Astrocyte of the cerebellum (primary cell): ENCODE measurements around the gene ATIC.

Experiments used
- DNase-seq: peaks from one replicate; pipeline ENCODE4 v3.0.0-alpha.2; 2011; ENCODE audit warnings: low read depth
- H3K4me3 ChIP-seq: 2 replicates; pipeline ENCODE4 v1.5.1; 2011; ENCODE audit warnings: mild to moderate bottlenecking, low read depth, low read length, moderate library complexity
- CTCF ChIP-seq: IDR thresholded peaks from 2 replicates; pipeline ENCODE4 v1.5.1; 2012; ENCODE audit warnings: low read length, low read depth, moderate library complexity, mild to moderate bottlenecking; ENCODE audit errors: missing control alignments
- in situ Hi-C: cut with HindIII; loops from 2 replicates; pipeline ENCODE4 v1.10.0; 2017; ENCODE audit warnings: low sequenced_read_pairs

ATIC gene

GRCh38 chr2:215311625-215312396 lies at the start of gene ATIC:
TSS of gene ATIC (plus strand) at chr2:215312059. CDS start at chr2:215312143, 84 bp downstream.
- DNase-seq, result peak; percentile 59
- in situ Hi-C loops, result no loop called here
- TF ChIP-seq CTCF, result no peak
- peak within 1 kb of the TSS; percentile 66 for H3K4me3 ChIP-seq

- TF ChIP-seq CTCF, result no peak
- no peak for DNase-seq
- in situ Hi-C loops, result no loop called here
- no peak overlapping the region for H3K4me3 ChIP-seq
These were observed 49.6 kb upstream of the ATIC start for GRCh38 chr2:215262303-215262702.

GRCh38 chr2:215262741-215263362 lies 49.0 kb upstream of the ATIC start:
- in situ Hi-C loops, result no loop called here
- TF ChIP-seq CTCF, result no peak
- no peak overlapping the region for H3K4me3 ChIP-seq
- no peak for DNase-seq

GRCh38 chr2:215264374-215264773 lies 47.5 kb upstream of the ATIC start:
- TF ChIP-seq CTCF, result no peak
- DNase-seq, result no peak
- in situ Hi-C loops, result no loop called here
- H3K4me3 ChIP-seq, result no peak overlapping the region

GRCh38 chr2:215269397-215270117 lies 42.3 kb upstream of the ATIC start:
- peak; percentile 75 for TF ChIP-seq CTCF
- DNase-seq, result peak; percentile 80
- H3K4me3 ChIP-seq, result no peak overlapping the region
- in situ Hi-C loops, result no loop called here

GRCh38 chr2:215270118-215270451 lies 41.8 kb upstream of the ATIC start:
- DNase-seq, result no peak
- no peak for TF ChIP-seq CTCF
- no peak overlapping the region for H3K4me3 ChIP-seq
- in situ Hi-C loops, result no loop called here
